Ishikawa (cell line): Measurements from ENCODE around the gene PRKCZ.

Source experiments
- CEBPB ChIP-seq: IDR thresholded peaks from 2 replicates; pipeline ENCODE4 v1.6.1; 2012
- CREB1 ChIP-seq: IDR thresholded peaks from 2 replicates; pipeline ENCODE4 v1.6.1; 2012; ENCODE audit warnings: low read depth
- EGR1 ChIP-seq: IDR thresholded peaks from 2 replicates; pipeline ENCODE4 v1.6.1; 2012
- EP300 ChIP-seq: IDR thresholded peaks from 2 replicates; pipeline ENCODE4 v1.6.1; 2012; ENCODE audit warnings: borderline replicate concordance
- FOXM1 ChIP-seq: IDR thresholded peaks from 2 replicates; pipeline ENCODE4 v1.6.1; 2012; ENCODE audit warnings: low read depth, borderline replicate concordance
- NFIC ChIP-seq: IDR thresholded peaks from 2 replicates; pipeline ENCODE4 v1.6.1; 2012
- RAD21 ChIP-seq: IDR thresholded peaks from 2 replicates; pipeline ENCODE4 v1.6.1; 2012; ENCODE audit warnings: low read depth
- REST ChIP-seq: IDR thresholded peaks from 2 replicates; pipeline ENCODE4 v1.6.1; 2012; ENCODE audit warnings: low read depth, mild to moderate bottlenecking
- TAF1 ChIP-seq: IDR thresholded peaks from 2 replicates; pipeline ENCODE4 v1.6.1; 2012; ENCODE audit warnings: low read depth, mild to moderate bottlenecking
- TCF12 ChIP-seq: IDR thresholded peaks from 2 replicates; pipeline ENCODE4 v1.6.1; 2012; ENCODE audit warnings: low read depth
- TEAD4 ChIP-seq: IDR thresholded peaks from 2 replicates; pipeline ENCODE4 v1.6.1; 2012
- USF1 ChIP-seq: IDR thresholded peaks from 2 replicates; pipeline ENCODE4 v1.6.1; 2012
- YY1 ChIP-seq: IDR thresholded peaks from 2 replicates; pipeline ENCODE4 v1.6.1; 2012; ENCODE audit warnings: low read depth
- ZBTB7A ChIP-seq: IDR thresholded peaks from 2 replicates; pipeline ENCODE4 v1.6.1; 2012; ENCODE audit warnings: low read depth
- TF ChIP-seq, protein P1 (sequence below): IDR thresholded peaks from 2 replicates; pipeline ENCODE4 v1.6.1; 2012

PRKCZ gene

DNA sequence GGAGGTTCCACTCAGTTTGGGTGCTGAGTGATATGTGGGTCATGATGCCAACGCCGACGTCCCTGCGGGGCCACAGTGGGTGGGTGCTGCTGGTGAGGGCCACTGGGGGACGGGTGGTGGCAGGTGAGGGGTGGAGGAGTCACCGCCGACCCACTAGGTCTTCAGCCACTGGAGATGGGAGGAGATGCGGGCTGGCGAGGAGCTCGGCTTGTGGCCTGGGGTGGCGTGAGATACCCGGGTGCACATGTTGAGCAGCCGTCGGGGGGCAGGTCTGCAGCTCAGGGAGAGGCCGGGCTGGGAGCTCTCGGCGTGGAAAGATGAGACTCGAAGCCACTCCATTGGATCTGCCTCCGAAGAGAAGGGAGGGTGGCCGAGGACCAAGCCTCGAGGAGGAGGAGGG is 103.8 kb downstream of the PRKCZ start:
- TF ChIP-seq EP300 = no peak
- TF ChIP-seq YY1 = no peak
- no peak for TF ChIP-seq ZBTB7A
- no peak for TF ChIP-seq EGR1
- no peak for TF ChIP-seq TEAD4
- no peak for TF ChIP-seq TAF1
- TF ChIP-seq CEBPB = no peak
- no peak for TF ChIP-seq TCF12
- TF ChIP-seq FOXM1 = no peak

DNA sequence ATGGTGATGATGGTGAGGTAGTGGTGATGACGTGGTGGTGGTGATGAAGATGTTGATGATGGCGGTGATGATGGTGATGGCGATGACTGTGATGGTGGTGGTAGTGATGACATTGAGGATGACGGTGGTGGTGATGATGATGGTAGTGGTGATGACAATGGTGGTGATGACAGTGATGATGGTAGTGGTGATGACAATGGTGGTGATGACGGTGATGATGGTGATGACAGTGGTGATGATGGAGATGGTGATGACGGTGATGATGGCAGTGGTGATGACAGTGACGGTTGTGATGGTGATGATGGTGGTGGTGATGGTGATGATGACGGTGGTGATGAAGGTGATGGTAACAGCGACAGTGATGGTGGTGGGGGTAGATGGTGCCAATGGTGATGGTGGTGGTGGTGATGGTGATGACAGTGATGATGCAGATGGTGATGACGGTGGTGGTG is 105.0 kb downstream of the PRKCZ start:
- TF ChIP-seq, protein P1, sequence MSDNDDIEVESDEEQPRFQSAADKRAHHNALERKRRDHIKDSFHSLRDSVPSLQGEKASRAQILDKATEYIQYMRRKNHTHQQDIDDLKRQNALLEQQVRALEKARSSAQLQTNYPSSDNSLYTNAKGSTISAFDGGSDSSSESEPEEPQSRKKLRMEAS = no peak
- no peak for TF ChIP-seq CEBPB
- no peak for TF ChIP-seq RAD21
- TF ChIP-seq EGR1 = no peak
- TF ChIP-seq TCF12 = no peak
- no peak for TF ChIP-seq USF1
- no peak for TF ChIP-seq CREB1
- no peak for TF ChIP-seq TEAD4

GRCh38 chr1:2155788-2156187 is 105.6 kb downstream of the PRKCZ start:
- no peak for TF ChIP-seq NFIC
- no peak for TF ChIP-seq CEBPB
- TF ChIP-seq TEAD4 = no peak
- no peak for TF ChIP-seq YY1
- no peak for TF ChIP-seq CREB1
- TF ChIP-seq EGR1 = no peak
- no peak for TF ChIP-seq FOXM1
- no peak for TF ChIP-seq ZBTB7A
- no peak for TF ChIP-seq EP300
- no peak for TF ChIP-seq USF1
- no peak for TF ChIP-seq TAF1
- TF ChIP-seq RAD21 = no peak
- TF ChIP-seq, protein P1 = no peak
- no peak for TF ChIP-seq TCF12
- no peak for TF ChIP-seq REST

- TF ChIP-seq CEBPB (no peak), CREB1 (no peak), TAF1 (no peak), REST (no peak), TEAD4 (no peak), RAD21 (no peak), YY1 (no peak), EP300 (no peak), NFIC (no peak), FOXM1 (no peak), TCF12 (no peak), EGR1 (no peak), USF1 (no peak), ZBTB7A (no peak)
- TF ChIP-seq, protein P1 = no peak
Measured at GRCh38 chr1:2156866-2157265, 106.7 kb downstream of the PRKCZ start.

GRCh38 chr1:2157856-2158255 is 107.6 kb downstream of the PRKCZ start:
- TF ChIP-seq REST = no peak
- no peak for TF ChIP-seq TCF12
- TF ChIP-seq USF1 = no peak
